Measurements from ENCODE around the gene GLE1.
"Not testable (repeated sequence)": the region's sequence is repeated elsewhere in the genome, so short reads cannot be mapped to it uniquely, and the experiment has no call there.

Gene GLE1

GRCh38 chr9:128497824-128498610, 6.5 kb upstream of the GLE1 start:
- no peak for DNase-seq

DNA sequence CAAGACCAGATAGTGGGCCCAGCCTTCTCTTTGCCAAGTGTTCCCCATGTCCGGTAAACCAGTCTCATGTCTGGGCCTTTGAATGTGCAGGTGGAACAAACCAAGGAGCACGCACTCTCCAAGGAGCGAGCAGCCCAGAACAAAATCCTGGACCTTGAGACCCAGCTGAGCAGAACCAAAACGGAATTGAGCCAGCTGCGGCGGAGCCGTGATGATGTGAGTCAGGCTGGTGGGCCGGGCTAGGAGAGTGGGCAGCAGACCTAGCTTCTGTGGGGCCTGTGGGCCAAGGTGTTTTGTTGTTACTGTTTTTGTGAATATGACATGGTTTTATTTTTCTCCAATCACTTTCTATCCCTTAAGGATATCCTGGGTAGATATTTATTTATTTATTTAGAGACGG, 5.6 kb upstream of the GLE1 start:
- no peak for DNase-seq

DNA sequence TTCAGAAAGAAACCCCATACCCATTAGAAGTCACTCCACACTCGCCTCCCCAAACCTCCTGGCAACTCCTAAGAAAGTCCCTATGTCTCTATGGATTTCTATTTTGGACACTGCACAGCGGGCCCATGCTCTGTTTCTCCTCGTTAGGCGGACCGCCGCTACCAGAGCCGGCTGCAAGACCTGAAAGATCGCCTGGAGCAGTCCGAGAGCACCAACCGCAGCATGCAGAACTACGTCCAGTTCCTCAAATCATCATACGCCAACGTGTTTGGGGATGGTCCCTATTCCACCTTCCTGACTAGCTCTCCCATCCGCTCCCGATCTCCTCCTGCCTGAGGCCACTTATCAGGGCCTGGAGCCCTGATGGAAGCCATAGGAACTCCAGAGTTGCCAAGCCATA, 4.6 kb upstream of the GLE1 start:
- DNase-seq, result no peak

DNA sequence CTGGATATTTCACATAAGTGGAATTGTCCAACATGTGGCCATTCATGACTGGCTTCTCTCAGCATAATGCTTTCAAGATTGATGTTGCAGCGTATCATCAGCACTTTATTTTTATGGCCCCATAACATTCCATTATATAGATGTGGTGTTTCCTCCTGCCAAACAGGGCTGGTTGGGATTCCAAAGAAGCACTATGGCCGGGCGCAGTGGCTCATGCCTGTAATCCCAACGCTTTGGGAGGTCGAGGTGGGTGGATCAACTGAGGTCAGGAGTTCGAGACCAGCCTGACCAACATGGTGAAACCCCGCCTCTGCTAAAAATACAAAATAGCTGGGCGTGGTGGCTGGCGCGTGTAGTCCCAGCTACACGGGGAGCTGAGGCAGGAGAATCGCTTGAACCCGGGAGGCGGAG, 1.1 kb upstream of the GLE1 start:
- not testable (repeated sequence) for DNase-seq

GRCh38 chr9:128503870-128504269, 649 bp upstream of the GLE1 start:
- peak in 1 of 2 donors; percentile 26 for DNase-seq

DNA sequence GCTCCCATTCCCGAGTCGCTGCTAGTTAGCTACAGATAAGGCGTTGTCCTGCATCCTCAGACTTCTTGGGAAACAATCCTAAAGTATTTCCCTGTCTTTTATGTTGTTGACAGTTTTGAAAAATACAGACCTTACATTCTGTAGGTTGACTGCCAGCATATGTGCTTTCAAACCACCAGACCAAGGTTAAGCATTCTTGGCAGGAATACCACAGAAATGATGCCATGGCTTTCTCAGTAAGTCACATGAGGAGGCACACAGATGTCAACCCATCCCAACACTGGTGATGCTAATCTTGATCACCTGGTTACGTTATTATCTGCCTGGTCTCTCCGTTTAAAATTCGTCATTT, 871 bp downstream of the GLE1 start:
- no peak for DNase-seq

GRCh38 chr9:128505906-128506305, 1.4 kb downstream of the GLE1 start:
- not testable (repeated sequence) for DNase-seq

DNA sequence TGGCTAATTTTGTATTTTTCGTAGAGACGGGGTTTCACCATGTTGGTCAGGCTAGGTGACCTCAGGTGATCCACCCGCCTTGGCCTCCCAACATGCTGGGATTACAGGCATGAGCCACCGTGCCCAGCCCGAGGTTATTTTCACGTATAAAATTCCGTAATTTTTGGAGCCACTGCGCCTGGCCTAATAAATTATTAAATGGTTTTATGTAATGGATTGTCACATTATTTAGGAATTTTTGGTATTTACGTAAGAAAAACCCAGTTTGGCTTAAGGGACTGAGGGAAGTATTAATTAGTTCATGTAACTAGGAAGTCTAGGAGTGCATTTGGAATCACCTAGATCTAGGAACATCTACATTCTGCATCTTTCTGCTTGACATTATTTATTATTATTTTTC, 8.3 kb downstream of the GLE1 start:
- no peak for DNase-seq

DNA sequence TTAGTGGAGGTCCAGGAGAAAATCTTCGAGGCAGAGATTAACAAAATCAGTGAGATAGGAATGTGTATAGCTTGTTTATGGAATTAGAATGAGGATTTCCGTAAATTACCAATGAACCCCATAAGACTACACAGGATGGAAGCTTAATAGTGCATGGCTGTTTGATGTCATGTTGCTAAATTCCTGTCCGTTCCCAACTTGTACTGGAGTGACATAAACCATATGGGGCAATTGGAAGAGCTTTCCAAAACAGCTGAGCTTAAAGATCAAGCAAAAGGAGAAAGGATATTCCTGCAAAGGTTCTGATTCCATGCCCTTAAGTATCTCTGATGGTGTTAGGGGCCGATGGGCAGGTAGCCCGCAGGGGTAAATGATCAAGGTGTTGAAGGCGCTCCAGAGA, 17.4 kb downstream of the GLE1 start:
- no peak for DNase-seq

- DNase-seq, result no peak
Measured at GRCh38 chr9:128523199-128523925, 18.8 kb downstream of the GLE1 start.

- no peak for DNase-seq
Measured at GRCh38 chr9:128526720-128527119, 22.2 kb downstream of the GLE1 start.

GRCh38 chr9:128528445-128529160, 24.1 kb downstream of the GLE1 start:
- no peak for DNase-seq

DNA sequence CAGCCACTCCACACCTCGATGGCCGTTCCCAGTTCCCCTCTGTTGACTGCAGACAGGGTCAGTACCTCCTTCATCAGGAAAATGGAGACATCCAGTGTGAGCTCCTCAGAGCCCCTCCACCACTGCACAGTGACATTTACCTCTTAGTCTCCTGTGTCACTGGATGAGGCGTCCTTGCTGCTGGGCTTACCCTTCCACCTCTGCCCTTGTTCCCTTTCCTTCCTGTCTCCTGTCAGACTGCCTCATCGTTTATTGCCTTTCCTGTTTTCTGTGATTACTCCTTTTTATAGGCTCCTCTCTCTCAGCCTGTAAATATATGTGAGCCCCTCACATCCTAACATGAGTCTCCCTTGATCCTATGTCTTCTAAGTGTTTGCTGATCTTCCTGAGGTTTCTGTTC, 24.7 kb downstream of the GLE1 start:
- no peak for DNase-seq

- no peak for DNase-seq
Measured at GRCh38 chr9:128532581-128532980, 28.1 kb downstream of the GLE1 start.

DNA sequence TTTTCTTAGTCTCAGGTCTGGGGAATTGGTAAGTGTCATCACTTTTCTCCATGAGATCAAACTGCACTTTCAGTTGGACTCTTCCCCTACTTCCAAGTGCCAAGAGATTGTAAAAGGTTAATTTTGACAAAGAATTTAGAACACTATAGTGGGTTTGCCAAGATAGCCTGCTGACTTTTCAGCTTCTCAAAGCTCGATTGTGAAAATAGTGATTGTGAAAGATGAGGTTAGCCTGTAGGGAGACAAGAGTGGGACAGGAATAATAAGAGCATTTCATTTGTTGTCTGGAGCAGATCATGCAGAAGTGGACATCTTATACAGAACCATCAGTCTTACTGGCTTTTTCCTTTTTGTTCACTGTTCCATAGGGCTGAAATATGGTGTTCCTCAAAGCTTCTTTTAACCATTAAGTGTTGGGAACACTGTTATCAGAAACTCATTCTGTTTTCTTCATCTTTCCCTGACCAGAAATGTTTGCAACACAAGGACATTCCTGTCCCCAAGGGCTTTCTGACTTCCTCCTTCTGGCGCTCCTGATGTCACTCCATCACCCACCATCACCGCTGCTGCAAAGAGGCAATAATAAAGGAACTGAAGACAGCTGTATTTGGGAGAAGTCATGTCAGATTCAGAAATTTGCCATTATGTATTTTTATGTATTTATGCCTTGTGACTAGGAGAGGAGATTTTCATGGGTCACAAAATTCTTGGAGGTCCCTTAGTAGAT, 36.3 kb downstream of the GLE1 start:
- DNase-seq, result peak; percentile 75 to 89

- DNase-seq, result no peak
Measured at GRCh38 chr9:128546504-128546903, 42.0 kb downstream of the GLE1 start.

GRCh38 chr9:128548876-128549275, 44.4 kb downstream of the GLE1 start:
- no peak for DNase-seq

DNA sequence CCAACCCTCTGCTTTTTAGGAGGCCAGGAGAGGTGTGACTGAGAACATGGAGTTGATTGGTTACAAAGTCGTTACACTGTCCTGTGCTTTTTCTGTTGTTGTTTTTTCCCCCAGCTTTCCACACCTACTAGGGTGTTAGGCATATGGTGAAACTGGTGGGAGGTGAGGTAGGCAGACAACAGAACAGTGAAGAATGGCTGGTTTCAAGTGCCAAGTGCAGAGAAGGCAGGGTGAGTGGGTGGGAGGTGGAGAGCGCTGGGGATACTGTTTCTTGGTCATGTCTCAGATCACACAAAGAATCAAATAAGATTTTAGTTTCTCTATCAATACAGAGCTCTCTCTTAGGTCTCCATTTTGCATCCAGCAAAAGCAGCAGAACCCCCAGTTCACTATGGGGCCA, 45.7 kb downstream of the GLE1 start:
- DNase-seq, result peak; percentile 15 to 43

DNA sequence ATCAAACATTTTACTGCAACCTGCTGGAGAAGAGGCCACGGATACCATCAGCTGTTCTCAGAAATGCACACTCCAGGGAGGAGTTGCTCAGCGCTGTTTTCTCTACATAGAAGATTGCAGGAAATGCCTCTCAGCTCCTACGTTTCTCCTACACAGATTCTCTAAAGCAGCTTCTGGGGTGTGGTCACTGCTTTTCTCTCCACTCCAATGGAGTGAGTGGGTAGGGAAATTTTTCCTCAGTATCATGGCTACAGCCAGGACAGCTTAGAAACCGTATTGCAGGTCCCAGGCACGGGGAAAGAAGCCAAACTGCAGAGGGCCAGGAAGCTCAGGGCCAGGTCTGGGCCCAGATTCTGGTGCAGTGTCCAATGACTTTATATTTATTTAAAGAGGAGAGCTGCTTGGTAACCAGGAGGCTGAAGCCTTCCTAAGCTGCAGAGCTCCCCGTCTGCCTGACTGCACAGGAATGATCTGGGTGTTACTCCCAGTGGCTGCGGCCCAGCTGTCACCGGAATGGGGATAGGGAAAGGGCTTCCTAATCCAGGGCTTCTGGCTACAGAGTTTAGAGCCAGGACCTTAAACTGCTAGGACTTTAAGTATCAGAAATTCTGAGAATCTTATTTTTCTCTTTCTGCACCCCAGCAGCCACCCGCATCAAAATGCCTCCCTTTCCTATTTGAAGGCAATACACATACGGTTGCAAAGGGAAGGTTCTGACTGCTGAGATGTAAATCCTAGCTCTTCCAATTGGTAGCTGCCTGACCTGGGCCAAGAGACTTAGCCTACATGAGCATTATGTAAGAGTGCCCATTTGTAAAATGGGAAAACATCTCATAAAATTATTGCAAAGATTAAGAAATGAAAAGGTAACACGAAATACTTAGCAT, 46.5 kb downstream of the GLE1 start:
- peak; percentile 27 to 76 for DNase-seq

GRCh38 chr9:128551657-128552152, 47.2 kb downstream of the GLE1 start:
- DNase-seq, result no peak

GRCh38 chr9:128552153-128552743, 47.7 kb downstream of the GLE1 start, which contains the start of gene SPTAN1:
TSS of gene SPTAN1 (plus strand) at chr9:128552587. CDS start at chr9:128566741, 14,154 bp downstream.
- peak; percentile 94 to 95 for DNase-seq
